HepG2 (cell line): Measurements from ENCODE around the gene GAREM1. TPM values are rescaled to one million over a fixed set of nuclear protein-coding genes. Genes with fewer than 3 reads are reported as not detected.

ENCODE experiments used
- ATAC-seq: fragments of 200-7000 bp; cut with Tn5 transposase; 3 replicates; pipeline ENCODE4 v1.9.1; 2020; ENCODE audit warnings: mild to moderate bottlenecking, moderate library complexity
- BruUV-seq: library from RNA; stranded (reverse); fragments of 400-500 nt; replicated peaks from 2 replicates; lab custom pipeline; 2021; lab: Mats Ljungman, UMichigan
- CTCF ChIA-PET: fragments of 300-600 bp; formaldehyde crosslinking; extraction: SDS; loops from one replicate; lab custom pipeline; 2021; ENCODE audit warnings: low total read pairs, inconsistent platforms, low intra/inter-chr PET ratio; lab: Yijun Ruan, JAX
- POLR2A ChIA-PET: fragments of 350-600 bp; sonication (Branson Sonifier 250); formaldehyde crosslinking; loops from one replicate; lab custom pipeline; 2020; ENCODE audit warnings: antibody characterized with exemption, inconsistent platforms; lab: Yijun Ruan, JAX
- DNase-seq: peaks from one replicate; pipeline ENCODE4 v3.0.0-alpha.2; 2015; ENCODE audit warnings: low spot score
- FAIRE-seq: peaks from 3 replicates; lab custom pipeline; 2011; peaks lifted over from hg19 to GRCh38; lab: Jason Lieb, UNC
- H2AFZ ChIP-seq: one replicate; pipeline ENCODE4 v1.6.1; 2011; ENCODE audit warnings: low read length, inconsistent platforms
- H3K27ac ChIP-seq: fragments of 300-600 bp; 3 replicates; pipeline ENCODE4 v1.8.0; 2011; ENCODE audit warnings: mixed run types, mild to moderate bottlenecking, mixed read lengths, low read length, inconsistent platforms; ENCODE audit not compliant: insufficient read depth; ENCODE audit errors: extremely low read length
- H3K27me3 ChIP-seq, 2 experiments: fragments of 200-600 bp in 1 of 2; 2 replicates in 1 of 2; 3 replicates in 1 of 2; pipeline versions ENCODE4 v1.6.0 to v1.8.0; 2011; ENCODE audit warnings: low read length in 2 of 2, mild to moderate bottlenecking in 2 of 2, moderate library complexity in 2 of 2, inconsistent platforms in 1 of 2; ENCODE audit not compliant: insufficient read depth in 2 of 2, control insufficient read depth in 1 of 2
- H3K36me3 ChIP-seq, 2 experiments: fragments of 200-600 bp in 1 of 2; replicated peaks in 1 of 2; 2 replicates in 1 of 2; 3 replicates in 1 of 2; pipeline versions ENCODE4 v1.5.1 to v1.8.0; 2011; ENCODE audit warnings: low read length in 2 of 2, inconsistent platforms in 1 of 2; ENCODE audit not compliant: insufficient read depth in 2 of 2, control insufficient read depth in 1 of 2
- H3K4me1 ChIP-seq: 2 replicates; pipeline ENCODE4 v1.5.1; 2012; ENCODE audit warnings: low read length, inconsistent platforms; ENCODE audit not compliant: insufficient read depth
- H3K4me2 ChIP-seq: 2 replicates; pipeline ENCODE4 v1.6.0; 2011; ENCODE audit warnings: low read depth, low read length, inconsistent platforms
- H3K4me3 ChIP-seq, 3 experiments: fragments of 200-600 bp in 1 of 3; sonication (generic), shearing (Covaris generic) in 1 of 3; replicated peaks in 1 of 3; 2 replicates each; pipeline ENCODE4 v1.5.1; 2011 to 2016; ENCODE audit warnings: low read length in 3 of 3, inconsistent platforms in 2 of 3, low read depth in 2 of 3, mild to moderate bottlenecking in 2 of 3, control low read depth in 1 of 3, mixed read lengths in 1 of 3; ENCODE audit not compliant: insufficient read depth in 1 of 3
- H3K79me2 ChIP-seq: one replicate; pipeline ENCODE4 v1.6.1; 2011; ENCODE audit warnings: low read length, inconsistent platforms; ENCODE audit not compliant: insufficient read depth
- H3K9ac ChIP-seq: 2 replicates; pipeline ENCODE4 v1.6.0; 2011; ENCODE audit warnings: mild to moderate bottlenecking, low read depth, low read length, inconsistent platforms; ENCODE audit not compliant: insufficient read depth
- H3K9me3 ChIP-seq: 2 replicates; pipeline ENCODE4 v1.5.1; 2012; ENCODE audit warnings: mild to moderate bottlenecking, low read length
- H4K20me1 ChIP-seq: 2 replicates; pipeline ENCODE4 v1.6.0; 2011; ENCODE audit warnings: inconsistent platforms, mild to moderate bottlenecking, low read length, moderate library complexity; ENCODE audit not compliant: insufficient read depth
- HNRNPLL ChIP-seq: fragments of 200-400 bp; formaldehyde crosslinking; IDR thresholded peaks from 2 replicates; pipeline ENCODE4 v1.6.1; 2017; ENCODE audit warnings: mild to moderate bottlenecking, low read depth, low read length; ENCODE audit not compliant: poor library complexity, severe bottlenecking
- IRF1 ChIP-seq: sonication (generic); formaldehyde crosslinking; IDR thresholded peaks from 2 replicates; pipeline ENCODE4 v1.4.0; 2020; ENCODE audit warnings: low read depth, mild to moderate bottlenecking, missing genetic modification reagents
- NKX3-1 ChIP-seq: sonication (generic); formaldehyde crosslinking; IDR thresholded peaks from 2 replicates; pipeline ENCODE4 v1.5.0; 2020; ENCODE audit warnings: missing genetic modification reagents
- POGZ ChIP-seq: sonication (generic); formaldehyde crosslinking; IDR thresholded peaks from 2 replicates; pipeline ENCODE4 v1.4.0; 2020; ENCODE audit warnings: mild to moderate bottlenecking, missing genetic modification reagents
- REXO4 ChIP-seq: sonication (generic); formaldehyde crosslinking; IDR thresholded peaks from 2 replicates; pipeline ENCODE4 v1.8.0; 2022; ENCODE audit warnings: missing genetic modification reagents, mild to moderate bottlenecking, borderline replicate concordance
- STAG1 ChIP-seq: sonication (generic); formaldehyde crosslinking; IDR thresholded peaks from 2 replicates; pipeline ENCODE4 v1.4.0; 2020; ENCODE audit warnings: missing genetic modification reagents
- ZBTB44 ChIP-seq: sonication (generic); formaldehyde crosslinking; IDR thresholded peaks from 2 replicates; pipeline ENCODE4 v1.4.0; 2020; ENCODE audit warnings: missing genetic modification reagents
- WGBS: methylation state at CpG from one replicate; pipeline ENCODE4 v1.1.6; 2017; ENCODE audit warnings: low lambda C conversion rate; 5-methylcytosine and 5-hydroxymethylcytosine counted together
- in situ Hi-C: cut with HindIII; loops from 2 replicates; pipeline ENCODE4 v1.10.0; 2017; ENCODE audit warnings: low pct_unique_long_range_greater_than_20kb; ENCODE audit not compliant: extremely low pct_ligation_motif_present
- intact Hi-C: fragments of 100-400 bp; cut with micrococcal nuclease; formaldehyde crosslinking; loops from one replicate; pipeline ENCODE4 v1.10.0; 2022; ENCODE audit not compliant: unreplicated experiment
- polyA plus RNA-seq, 8 experiments: library from polyadenylated mRNA; depleted of rRNA in 3 of 8; stranded (reverse) in 7 of 8; unstranded in 1 of 8; fragments of >200 nt; fragmentation: Illumina TruSeq in 4 of 8; extraction: Trizol in 4 of 8; gene quantifications; 2 replicates each; pipeline versions ENCODE4 v1.2.1 to v1.2.3, GENCODE V29; 2011 to 2016; ENCODE audit warnings: low read depth in 4 of 8, missing spikeins in 1 of 8, mixed read lengths in 1 of 8; ENCODE audit not compliant: insufficient read depth in 1 of 8
- total RNA-seq, 5 experiments: library from RNA; depleted of rRNA; stranded (reverse); fragments of >200 nt; fragmentation: Illumina TruSeq; extraction: Trizol; gene quantifications; 2 replicates each; pipeline ENCODE4 v1.2.3, GENCODE V29; 2016; ENCODE audit warnings: low read depth in 1 of 5

The GAREM1 gene
- total and polyA plus RNA-seq, 2 of the 13 experiments (the other 11 are each of a cell fraction or from before 2014, with no cell fraction given), result 2.5 to 2.9 TPM

GRCh38 chr18:32261003-32261402 is 209.7 kb downstream of the GAREM1 start:
- H4K20me1 ChIP-seq, result no peaks in the 10 kb centered on the region
- no peak overlapping the region for H3K27ac ChIP-seq
- H3K79me2 ChIP-seq, result no peaks in the 10 kb centered on the region
- ATAC-seq, result peak; percentile 86
- CTCF ChIA-PET, result no interaction called here
- H3K4me3 ChIP-seq, result no peak overlapping the region
- FAIRE-seq, result no peak
- intact Hi-C loops, result no loop called here
- DNase-seq, result no peak
- H3K9me3 ChIP-seq, result no peaks in the 10 kb centered on the region
- H3K9ac ChIP-seq, result no peak overlapping the region
- peaks cover 13% of the 10 kb centered on the region for H3K4me1 ChIP-seq
- POLR2A ChIA-PET, result no interaction called here
- BruUV-seq, result no TSS peak
- no peak for TF ChIP-seq IRF1 (CRISPR knock-in tag)
- no peak for TF ChIP-seq POGZ (CRISPR knock-in tag)
- TF ChIP-seq NKX3-1, result no peak
- TF ChIP-seq ZBTB44, result no peak
- TF ChIP-seq HNRNPLL, result no peak
- no peak for TF ChIP-seq REXO4 (CRISPR knock-in tag)
- TF ChIP-seq STAG1 (CRISPR knock-in tag), result 0 out of 2 replicates have a peak, but pooled peaks have one; percentile 4
- H3K4me2 ChIP-seq, result no peak overlapping the region
- H3K36me3 ChIP-seq, result no peaks in the 10 kb centered on the region
- no peak overlapping the region for H2AFZ ChIP-seq
- no peaks in the 10 kb centered on the region for H3K27me3 ChIP-seq
- WGBS, result 86% methylated on average over 5 of the region's 5 CpGs
- in situ Hi-C loops, result loop anchor here (10.0 kb wide), 1 partner anchor 106 kb away; no protein-coding TSS in a partner anchor
